Caco-2 (cell line): ENCODE data around the gene AOPEP. TPM values are rescaled to one million over a fixed set of nuclear protein-coding genes. Genes with fewer than 3 reads are reported as not detected.

Experiments used
- BruUV-seq: library from RNA; stranded (reverse); fragments of 400-500 nt; replicated peaks from 2 replicates; lab custom pipeline; 2021; lab: Mats Ljungman, UMichigan
- CTCF ChIA-PET: fragments of 300-600 bp; sonication (Branson Sonifier 250); formaldehyde crosslinking; loops from one replicate; lab custom pipeline; 2022; ENCODE audit warnings: antibody characterized with exemption; lab: Charles Lee
- POLR2A ChIA-PET: fragments of 300-600 bp; sonication (Branson Sonifier 250); formaldehyde crosslinking; loops from one replicate; lab custom pipeline; 2022; ENCODE audit warnings: antibody characterized with exemption; lab: Charles Lee
- DNase-seq, 2 experiments: peaks; one replicate each; pipeline versions ENCODE4 v3.0.0 to v3.0.0-alpha.2; 2020 to 2022
- H3K27me3 ChIP-seq: replicated peaks from 2 replicates; pipeline ENCODE4 v1.6.0; 2011; ENCODE audit warnings: low read length; ENCODE audit not compliant: control insufficient read depth, insufficient read depth
- H3K36me3 ChIP-seq: 2 replicates; pipeline ENCODE4 v1.5.1; 2011; ENCODE audit warnings: low read length; ENCODE audit not compliant: control insufficient read depth, insufficient read depth
- H3K4me1 ChIP-seq: fragments of 250-450 bp; sonication (Bioruptor Pico); 2 replicates; pipeline ENCODE4 v1.5.1; 2020; ENCODE audit warnings: mild to moderate bottlenecking
- H3K4me3 ChIP-seq: 2 replicates; pipeline ENCODE4 v1.5.1; 2011; ENCODE audit warnings: low read depth, mild to moderate bottlenecking, control low read depth, low read length
- H3K9me3 ChIP-seq: fragments of 250-450 bp; sonication (Bioruptor Pico); 2 replicates; pipeline ENCODE4 v1.5.1; 2020; ENCODE audit warnings: mild to moderate bottlenecking, moderate library complexity
- H3K27ac Mint-ChIP-seq: one replicate; pipeline ENCODE4 v1.8.0; 2022; ENCODE audit warnings: mixed read lengths; ENCODE audit not compliant: unreplicated experiment
- H3K27me3 Mint-ChIP-seq: one replicate; pipeline ENCODE4 v1.8.0; 2022; ENCODE audit warnings: mixed read lengths; ENCODE audit not compliant: insufficient read depth, unreplicated experiment
- H3K36me3 Mint-ChIP-seq: one replicate; pipeline ENCODE4 v1.8.0; 2022; ENCODE audit warnings: mild to moderate bottlenecking, mixed read lengths; ENCODE audit not compliant: insufficient read depth, unreplicated experiment
- H3K4me1 Mint-ChIP-seq: one replicate; pipeline ENCODE4 v1.8.0; 2022; ENCODE audit warnings: low read depth, mixed read lengths; ENCODE audit not compliant: unreplicated experiment
- H3K4me3 Mint-ChIP-seq: one replicate; pipeline ENCODE4 v1.8.0; 2022; ENCODE audit warnings: mild to moderate bottlenecking, moderate library complexity, mixed read lengths; ENCODE audit not compliant: unreplicated experiment
- H3K9me3 Mint-ChIP-seq: one replicate; pipeline ENCODE4 v1.8.0; 2022; ENCODE audit warnings: mixed read lengths; ENCODE audit not compliant: unreplicated experiment
- intact Hi-C: fragments of 100-400 bp; cut with micrococcal nuclease; formaldehyde crosslinking; loops from one replicate; pipeline ENCODE4 v1.10.0; 2022; ENCODE audit not compliant: unreplicated experiment
- total RNA-seq: library from RNA; stranded (reverse); gene quantifications from 2 replicates; pipeline ENCODE4 v1.2.3, GENCODE V29; 2022
- TF ChIP-seq, protein P1 (sequence below), 2 experiments: fragments of 200-600 bp in 1 of 2; IDR thresholded peaks; 1 replicate in 1 of 2; 2 replicates in 1 of 2; pipeline versions ENCODE4 v1.5.1 to v1.8.0; 2011 to 2022; ENCODE audit warnings: antibody characterized with exemption in 1 of 2, control low read depth in 1 of 2, inconsistent platforms in 1 of 2, low read depth in 1 of 2, low read length in 1 of 2, mild to moderate bottlenecking in 1 of 2, moderate library complexity in 1 of 2; ENCODE audit not compliant: insufficient read depth in 1 of 2, severe bottlenecking in 1 of 2, unreplicated experiment in 1 of 2

Gene AOPEP
- total RNA-seq, 1 experiment from 2014 or later = 63.3 TPM

GRCh38 chr9:94995048-94995693, 268.7 kb downstream of the AOPEP start:
- no peak overlapping the region for H3K4me3 Mint-ChIP-seq
- H3K36me3 ChIP-seq = no peaks in the 10 kb centered on the region
- no peak overlapping the region for H3K27ac Mint-ChIP-seq
- no peaks in the 10 kb centered on the region for H3K9me3 Mint-ChIP-seq
- no peaks in the 10 kb centered on the region for H3K27me3 ChIP-seq
- no peaks in the 10 kb centered on the region for H3K36me3 Mint-ChIP-seq
- intact Hi-C loops = no loop called here
- no TSS peak for BruUV-seq
- CTCF ChIA-PET = no interaction called here
- H3K27me3 Mint-ChIP-seq = no peaks in the 10 kb centered on the region
- peaks cover 18% of the 10 kb centered on the region for H3K4me1 Mint-ChIP-seq
- POLR2A ChIA-PET = no interaction called here
- H3K4me3 ChIP-seq = no peak overlapping the region
- TF ChIP-seq, protein P1, sequence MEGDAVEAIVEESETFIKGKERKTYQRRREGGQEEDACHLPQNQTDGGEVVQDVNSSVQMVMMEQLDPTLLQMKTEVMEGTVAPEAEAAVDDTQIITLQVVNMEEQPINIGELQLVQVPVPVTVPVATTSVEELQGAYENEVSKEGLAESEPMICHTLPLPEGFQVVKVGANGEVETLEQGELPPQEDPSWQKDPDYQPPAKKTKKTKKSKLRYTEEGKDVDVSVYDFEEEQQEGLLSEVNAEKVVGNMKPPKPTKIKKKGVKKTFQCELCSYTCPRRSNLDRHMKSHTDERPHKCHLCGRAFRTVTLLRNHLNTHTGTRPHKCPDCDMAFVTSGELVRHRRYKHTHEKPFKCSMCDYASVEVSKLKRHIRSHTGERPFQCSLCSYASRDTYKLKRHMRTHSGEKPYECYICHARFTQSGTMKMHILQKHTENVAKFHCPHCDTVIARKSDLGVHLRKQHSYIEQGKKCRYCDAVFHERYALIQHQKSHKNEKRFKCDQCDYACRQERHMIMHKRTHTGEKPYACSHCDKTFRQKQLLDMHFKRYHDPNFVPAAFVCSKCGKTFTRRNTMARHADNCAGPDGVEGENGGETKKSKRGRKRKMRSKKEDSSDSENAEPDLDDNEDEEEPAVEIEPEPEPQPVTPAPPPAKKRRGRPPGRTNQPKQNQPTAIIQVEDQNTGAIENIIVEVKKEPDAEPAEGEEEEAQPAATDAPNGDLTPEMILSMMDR (IDR thresholded peaks at IDR 0.05; ENCODE audit: insufficient read depth in 1 of 2, low read depth in 1 of 2, low read length in 1 of 2, severe bottlenecking in 1 of 2, unreplicated experiment in 1 of 2) = no peak
- DNase-seq = no peak
- H3K9me3 ChIP-seq = no peaks in the 10 kb centered on the region
- H3K4me1 ChIP-seq = peaks cover 39% of the 10 kb centered on the region

- Mint-ChIP-seq H3K36me3 (no peaks in the 10 kb centered on the region), H3K27me3 (no peaks in the 10 kb centered on the region), H3K27ac (no peak overlapping the region), H3K9me3 (no peaks in the 10 kb centered on the region), H3K4me3 (no peak overlapping the region), H3K4me1 (peaks cover 8% of the 10 kb centered on the region)
- ChIA-PET CTCF (no interaction called here), POLR2A (no interaction called here)
- Histone ChIP-seq H3K4me1 (peaks cover 26% of the 10 kb centered on the region), H3K9me3 (no peaks in the 10 kb centered on the region), H3K4me3 (no peak overlapping the region), H3K27me3 (no peaks in the 10 kb centered on the region), H3K36me3 (no peaks in the 10 kb centered on the region)
- BruUV-seq = no TSS peak
- DNase-seq = no peak
- TF ChIP-seq, protein P1 (IDR thresholded peaks at IDR 0.05; ENCODE audit: insufficient read depth in 1 of 2, low read depth in 1 of 2, low read length in 1 of 2, severe bottlenecking in 1 of 2, unreplicated experiment in 1 of 2) = no peak
- intact Hi-C loops = no loop called here
Observed at GRCh38 chr9:94996641-94997040, 270.1 kb downstream of the AOPEP start.

DNA sequence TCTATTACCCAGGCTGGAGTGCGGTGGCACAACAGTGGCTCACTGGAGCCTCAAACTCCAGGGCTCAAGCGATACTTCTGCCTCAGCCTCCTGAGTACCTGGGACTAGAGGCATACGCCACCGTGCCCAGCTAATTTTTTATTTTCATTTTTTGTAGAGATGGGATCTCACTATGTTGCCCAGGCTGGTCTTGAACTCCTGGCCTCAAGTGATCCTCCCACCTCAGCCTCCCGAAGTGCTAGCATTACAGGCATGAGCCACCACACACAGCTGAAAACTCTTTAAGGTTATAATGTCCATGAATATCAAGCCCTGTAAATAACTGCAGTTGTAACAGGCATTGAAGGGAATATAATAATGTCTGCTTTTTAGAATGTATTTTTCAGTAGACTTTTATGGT, 271.2 kb downstream of the AOPEP start:
- H3K27me3 ChIP-seq = no peaks in the 10 kb centered on the region
- TF ChIP-seq, protein P1 (IDR thresholded peaks at IDR 0.05; ENCODE audit: insufficient read depth in 1 of 2, low read depth in 1 of 2, low read length in 1 of 2, severe bottlenecking in 1 of 2, unreplicated experiment in 1 of 2) = no peak
- Mint-ChIP-seq H3K36me3 (no peaks in the 10 kb centered on the region), H3K9me3 (no peaks in the 10 kb centered on the region), H3K27me3 (no peaks in the 10 kb centered on the region), H3K4me1 (peaks cover 4% of the 10 kb centered on the region), H3K4me3 (no peak overlapping the region), H3K27ac (no peak overlapping the region)
- ChIA-PET CTCF (no interaction called here), POLR2A (no interaction called here)
- BruUV-seq = no TSS peak
- no peaks in the 10 kb centered on the region for H3K36me3 ChIP-seq
- intact Hi-C loops = no loop called here
- H3K9me3 ChIP-seq = no peaks in the 10 kb centered on the region
- peaks cover 15% of the 10 kb centered on the region for H3K4me1 ChIP-seq
- DNase-seq = no peak
- H3K4me3 ChIP-seq = no peak overlapping the region
